Mesothelial cell of epicardium (in vitro differentiated cells): ENCODE results near the gene UBE2C. TPM values are rescaled to one million over a fixed set of nuclear protein-coding genes. Genes with fewer than 3 reads are reported as not detected.

Source experiments
- DNase-seq, 2 experiments: peaks; one replicate each; pipeline ENCODE4 v3.0.0; 2021; ENCODE audit warnings: low spot score in 2 of 2; ENCODE audit not compliant: unreplicated experiment in 2 of 2
- H3K27ac Mint-ChIP-seq: 2 replicates; pipeline ENCODE4 v1.8.0; 2021; ENCODE audit warnings: mixed read lengths
- H3K27me3 Mint-ChIP-seq: 2 replicates; pipeline ENCODE4 v1.8.0; 2021; ENCODE audit warnings: low read depth, mixed read lengths
- H3K36me3 Mint-ChIP-seq: 2 replicates; pipeline ENCODE4 v1.8.0; 2021; ENCODE audit warnings: mixed read lengths
- H3K4me1 Mint-ChIP-seq: 2 replicates; pipeline ENCODE4 v1.8.0; 2021; ENCODE audit warnings: mixed read lengths
- H3K4me3 Mint-ChIP-seq: 2 replicates; pipeline ENCODE4 v1.8.0; 2021; ENCODE audit warnings: mild to moderate bottlenecking, moderate library complexity, mixed read lengths
- H3K9me3 Mint-ChIP-seq: 2 replicates; pipeline ENCODE4 v1.8.0; 2021; ENCODE audit warnings: mixed read lengths
- CTCF ChIP-seq: fragments of 200-600 bp; sonication (generic); IDR thresholded peaks from one replicate; pipeline ENCODE4 v1.5.0; 2021; ENCODE audit warnings: antibody characterized with exemption; ENCODE audit not compliant: unreplicated experiment
- total RNA-seq: library from RNA; stranded (reverse); gene quantifications from 3 replicates; pipeline ENCODE4 v1.2.1, GENCODE V29; 2021

Gene UBE2C
- total RNA-seq, 1 donor from 2014 or later, result 48.1 TPM

GRCh38 chr20:45801851-45802250 is 10.6 kb upstream of the UBE2C start:
- Mint-ChIP-seq H3K36me3 (peaks cover 34% of the 10 kb centered on the region), H3K9me3 (no peaks in the 10 kb centered on the region), H3K4me1 (no peaks in the 10 kb centered on the region), H3K4me3 (no peak overlapping the region), H3K27me3 (no peaks in the 10 kb centered on the region), H3K27ac (no peak overlapping the region)
- no peak for TF ChIP-seq CTCF
- no peak for DNase-seq

GRCh38 chr20:45810191-45810970 is 2.1 kb upstream of the UBE2C start:
- no peaks in the 10 kb centered on the region for H3K9me3 Mint-ChIP-seq
- no peak for TF ChIP-seq CTCF
- H3K27me3 Mint-ChIP-seq, result no peaks in the 10 kb centered on the region
- H3K4me1 Mint-ChIP-seq, result peaks cover 11% of the 10 kb centered on the region
- no peak overlapping the region for H3K27ac Mint-ChIP-seq
- peaks cover 25% of the 10 kb centered on the region for H3K36me3 Mint-ChIP-seq
- H3K4me3 Mint-ChIP-seq, result no peak overlapping the region
- DNase-seq, result no peak

GRCh38 chr20:45813006-45813340 is 529 bp downstream of the UBE2C start:
- Mint-ChIP-seq H3K36me3 (peaks cover 23% of the 10 kb centered on the region), H3K27ac (peak overlapping the region; percentile 6), H3K4me3 (peak overlapping the region; percentile 78), H3K9me3 (no peaks in the 10 kb centered on the region), H3K4me1 (peaks cover 19% of the 10 kb centered on the region), H3K27me3 (no peaks in the 10 kb centered on the region)
- TF ChIP-seq CTCF, result no peak
- DNase-seq, result no peak

- H3K27me3 Mint-ChIP-seq, result no peaks in the 10 kb centered on the region
- peak overlapping the region; percentile 78 for H3K4me3 Mint-ChIP-seq
- peaks cover 21% of the 10 kb centered on the region for H3K36me3 Mint-ChIP-seq
- H3K4me1 Mint-ChIP-seq, result peaks cover 19% of the 10 kb centered on the region
- TF ChIP-seq CTCF, result no peak
- DNase-seq, result no peak
- H3K9me3 Mint-ChIP-seq, result no peaks in the 10 kb centered on the region
- peak overlapping the region; percentile 6 for H3K27ac Mint-ChIP-seq
These were observed 1.0 kb downstream of the UBE2C start for GRCh38 chr20:45813489-45813888.

- Mint-ChIP-seq H3K27ac (no peak overlapping the region), H3K27me3 (no peaks in the 10 kb centered on the region), H3K36me3 (peaks cover 17% of the 10 kb centered on the region), H3K4me3 (no peak overlapping the region), H3K4me1 (peaks cover 19% of the 10 kb centered on the region), H3K9me3 (no peaks in the 10 kb centered on the region)
- no peak for DNase-seq
- TF ChIP-seq CTCF, result no peak
These were observed 1.9 kb downstream of the UBE2C start for GRCh38 chr20:45814314-45814713.
